Pulmonary artery endothelial cell (primary cell): ENCODE measurements around the gene SSU72. TPM values are rescaled to one million over a fixed set of nuclear protein-coding genes. Genes with fewer than 3 reads are reported as not detected.
"Not testable (repeated sequence)": the region's sequence is repeated elsewhere in the genome, so short reads cannot be mapped to it uniquely, and the experiment has no call there.

Source experiments
- DNase-seq: peaks from one replicate; pipeline ENCODE4 v3.0.0-alpha.2; 2011; ENCODE audit warnings: low read depth, low spot score
- total RNA-seq: library from RNA; depleted of rRNA; stranded (reverse); fragments of >200 nt; gene quantifications from 2 replicates; pipeline ENCODE4 v1.2.3, GENCODE V29; 2014

SSU72 gene
- total RNA-seq, 1 donor from 2014 or later, result 75.0 TPM

DNA sequence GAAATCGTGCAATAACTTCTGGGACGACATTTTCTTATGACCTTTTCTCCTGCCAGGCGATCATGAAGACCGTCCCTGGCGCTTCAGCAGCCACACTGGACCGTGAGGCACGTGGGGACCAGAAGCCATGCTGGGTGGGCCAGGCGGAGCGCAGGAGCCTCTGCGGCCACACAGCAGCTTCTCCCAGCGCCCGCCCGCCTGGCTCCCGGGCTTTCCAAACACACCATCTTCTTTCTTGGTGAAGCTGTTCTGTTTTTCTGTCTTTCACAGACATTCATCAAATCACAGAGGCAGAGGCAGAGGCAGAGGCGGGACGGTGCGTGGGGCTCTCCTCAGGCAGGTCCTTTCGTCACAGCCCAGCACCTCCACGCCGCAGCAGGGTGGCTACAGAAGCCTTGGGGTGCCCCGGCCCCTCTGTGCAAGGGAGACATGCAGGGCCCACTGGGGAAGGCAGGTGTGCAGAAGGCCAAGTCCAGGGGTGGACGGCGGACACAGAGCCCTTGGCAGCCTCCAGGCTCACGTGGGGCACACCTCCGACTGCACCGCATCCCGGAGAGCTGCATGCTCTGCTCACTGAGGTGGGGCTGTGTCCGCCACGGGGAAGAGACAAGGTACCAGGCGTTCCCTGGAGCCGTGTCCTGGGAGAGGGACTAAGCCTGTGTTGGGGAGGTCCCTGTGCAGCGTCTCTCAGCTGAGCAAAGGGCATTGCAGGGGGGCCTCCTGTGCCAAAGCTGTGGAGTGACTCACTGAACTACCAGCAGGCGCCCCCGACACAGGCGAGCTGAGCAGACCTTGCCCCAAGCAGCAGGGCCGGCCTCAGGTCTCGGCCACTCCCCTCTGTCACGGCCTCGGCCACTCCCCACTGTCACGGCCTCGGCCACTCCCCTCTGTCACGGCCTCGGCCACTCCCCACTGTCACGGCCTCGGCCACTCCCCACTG lies 31.6 kb downstream of the SSU72 start:
- DNase-seq, result no peak

- DNase-seq, result no peak
Observed at GRCh38 chr1:1541956-1542765, 32.5 kb downstream of the SSU72 start.

GRCh38 chr1:1540818-1541628 lies 33.6 kb downstream of the SSU72 start:
- no peak for DNase-seq

- peak; percentile 32 for DNase-seq
Observed at GRCh38 chr1:1540090-1540817, 34.4 kb downstream of the SSU72 start, which contains the start of gene TMEM240. Gene TMEM240, minus strand, starts transcription at chr1:1540624. Its CDS starts 278 bp downstream, at chr1:1540346.

- no peak for DNase-seq
Observed at GRCh38 chr1:1539310-1540089, 35.2 kb downstream of the SSU72 start.

- no peak for DNase-seq
Observed at GRCh38 chr1:1538989-1539309, 35.7 kb downstream of the SSU72 start.

DNA sequence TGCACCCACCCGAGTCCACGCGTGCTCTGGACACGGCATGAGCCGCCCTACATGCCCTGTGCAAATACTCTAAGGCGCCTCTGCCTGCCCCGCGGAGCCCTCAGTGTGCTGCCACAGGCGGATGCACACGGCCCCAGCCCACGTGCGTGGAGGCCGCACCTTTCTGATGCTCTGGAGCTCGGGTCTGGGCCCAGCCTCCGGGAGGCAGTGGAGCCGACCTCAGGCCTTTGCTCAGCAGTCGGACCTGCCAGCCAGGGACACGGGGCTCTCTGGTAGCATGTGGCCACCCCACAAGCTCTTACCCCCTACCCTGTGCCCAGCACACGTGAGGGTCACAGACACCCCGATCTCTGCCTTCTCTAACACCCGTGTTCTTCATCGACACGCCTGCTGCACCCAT lies 36.3 kb downstream of the SSU72 start:
- DNase-seq, result no peak

DNA sequence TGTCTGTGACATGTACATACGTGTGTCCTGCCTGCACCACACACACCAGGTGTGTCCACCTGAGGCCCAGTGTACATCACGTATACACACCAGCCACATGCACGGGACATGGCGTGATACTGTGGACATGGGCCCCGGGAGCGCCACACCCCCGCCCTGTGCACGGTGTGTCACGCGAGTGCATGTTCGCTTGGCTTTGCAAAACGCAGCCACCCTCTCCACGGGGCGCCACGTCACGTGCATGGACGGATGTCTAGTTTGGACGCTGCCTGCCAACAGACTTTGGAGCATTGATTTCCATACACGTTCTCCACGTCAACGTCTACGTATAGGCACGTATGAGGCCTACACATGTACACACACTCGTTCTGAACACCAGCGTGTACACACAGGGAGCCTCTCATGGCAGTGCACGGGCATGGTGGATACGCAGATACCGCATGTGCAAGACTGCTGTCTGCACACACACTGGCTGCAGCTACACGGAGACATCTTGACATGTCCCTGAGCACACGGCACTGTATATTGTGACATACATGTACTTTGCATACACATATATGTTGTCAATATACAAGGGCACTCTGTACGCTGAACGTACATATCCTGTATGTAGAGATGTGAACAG lies 36.9 kb downstream of the SSU72 start:
- DNase-seq, result no peak

GRCh38 chr1:1536938-1537546 lies 37.6 kb downstream of the SSU72 start:
- DNase-seq, result no peak

DNA sequence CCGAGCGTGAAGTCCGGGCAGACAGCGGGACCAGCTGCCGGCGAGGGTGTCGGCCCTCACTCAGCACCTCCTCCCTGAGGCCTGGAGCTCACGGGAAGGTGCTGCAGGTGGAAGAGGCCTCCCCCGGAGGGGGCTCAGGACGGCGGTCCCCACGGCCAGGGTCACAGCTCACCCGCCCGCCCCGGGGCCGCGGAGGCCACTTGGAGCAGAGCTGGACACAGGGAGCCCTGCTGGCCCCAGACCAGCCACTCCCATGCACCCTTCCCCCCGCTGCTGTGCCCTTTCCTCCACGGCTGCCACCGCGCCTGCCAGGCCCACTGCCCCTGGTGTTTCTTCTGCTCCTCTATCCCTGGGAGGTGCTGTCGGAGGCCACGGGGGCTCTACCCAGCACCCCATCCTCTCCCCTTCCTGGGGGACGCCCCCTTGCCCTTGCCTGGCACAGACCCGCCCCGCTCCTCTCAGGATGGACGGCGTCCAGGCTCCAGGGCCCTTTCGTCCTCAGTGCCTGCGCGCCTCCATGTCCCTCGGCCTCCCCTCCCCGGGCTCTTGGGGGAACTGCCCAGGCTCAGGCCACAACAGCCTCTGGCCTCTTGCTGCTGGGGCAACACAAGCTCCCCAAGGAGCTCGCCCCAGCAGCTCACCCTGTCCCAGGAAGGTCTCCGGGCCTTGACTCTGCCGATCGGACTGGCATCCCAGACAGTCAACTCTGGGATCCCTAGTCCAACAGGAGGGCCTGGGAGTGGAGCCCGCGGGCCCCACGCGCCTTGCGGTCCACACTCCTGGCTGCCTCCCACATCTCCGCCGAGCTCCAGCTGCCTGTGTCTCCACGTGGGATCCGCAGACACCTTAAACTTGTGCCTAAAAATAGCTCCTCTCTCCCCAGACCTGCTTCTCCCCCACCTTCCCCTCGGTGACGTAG lies 38.4 kb downstream of the SSU72 start:
- no peak for DNase-seq

- DNase-seq, result no peak
Observed at GRCh38 chr1:1535201-1536018, 39.3 kb downstream of the SSU72 start.

GRCh38 chr1:1534401-1535154 lies 40.1 kb downstream of the SSU72 start:
- no peak for DNase-seq

- DNase-seq, result not testable (repeated sequence)
Observed at GRCh38 chr1:1533894-1534291, 40.8 kb downstream of the SSU72 start.

DNA sequence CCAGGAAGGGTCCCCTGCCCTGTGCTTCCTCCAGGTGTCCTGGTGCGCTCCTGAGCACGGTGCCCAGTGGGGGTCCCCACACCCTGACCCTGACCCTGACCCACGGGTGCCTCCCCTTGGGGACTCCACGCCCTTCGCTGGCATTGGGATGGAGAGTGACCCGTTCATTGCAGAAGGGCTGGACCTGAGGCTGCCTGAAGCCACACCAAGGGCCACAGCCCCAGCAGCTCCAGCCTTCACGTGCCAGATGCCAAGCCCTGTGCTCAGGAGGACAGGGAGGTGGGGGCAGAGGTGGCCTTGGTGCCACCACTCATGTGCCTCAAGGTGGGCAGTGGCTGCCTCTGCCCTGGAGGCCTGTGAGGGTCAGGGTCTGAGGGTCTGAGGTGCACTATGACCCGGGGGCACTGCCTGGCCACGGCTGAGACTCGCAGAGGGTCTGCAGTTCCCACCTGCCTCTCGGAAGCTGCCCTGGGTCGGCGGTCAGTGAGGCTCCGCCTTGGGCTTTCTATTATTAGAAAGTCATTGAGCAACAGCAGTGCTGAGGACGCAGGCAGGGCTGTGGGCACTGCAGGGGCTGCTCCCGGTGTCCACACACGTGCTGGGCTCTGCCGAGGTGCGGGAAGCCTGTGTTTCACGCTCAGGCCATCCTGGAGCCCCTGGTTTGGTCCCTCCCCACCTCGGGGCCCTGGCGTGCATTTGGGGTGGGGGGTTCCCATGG lies 41.3 kb downstream of the SSU72 start:
- not testable (repeated sequence) for DNase-seq

- DNase-seq, result no peak
Observed at GRCh38 chr1:1531947-1532346, 42.7 kb downstream of the SSU72 start.

- DNase-seq, result no peak
Observed at GRCh38 chr1:1529936-1530335, 44.7 kb downstream of the SSU72 start.
